SJCRH30 (cell line): ENCODE results near the gene KIF23. TPM values are rescaled to one million over a fixed set of nuclear protein-coding genes. Genes with fewer than 3 reads are reported as not detected.

Experiments used
- DNase-seq, 2 experiments: peaks; one replicate each; pipeline ENCODE4 v3.0.0-alpha.2; 2015 to 2020
- H3K27ac ChIP-seq: fragments of 250-450 bp; sonication (Bioruptor Pico); 2 replicates; pipeline ENCODE4 v1.5.1; 2020; ENCODE audit warnings: mild to moderate bottlenecking, moderate library complexity
- H3K27me3 ChIP-seq: fragments of 250-450 bp; sonication (Bioruptor Pico); 2 replicates; pipeline ENCODE4 v1.5.1; 2020; ENCODE audit warnings: mild to moderate bottlenecking, moderate library complexity
- H3K36me3 ChIP-seq: fragments of 250-450 bp; sonication (Bioruptor Pico); 2 replicates; pipeline ENCODE4 v1.5.1; 2020; ENCODE audit warnings: mild to moderate bottlenecking, moderate library complexity
- H3K4me1 ChIP-seq: fragments of 250-450 bp; sonication (Bioruptor Pico); 2 replicates; pipeline ENCODE4 v1.5.1; 2020; ENCODE audit warnings: mild to moderate bottlenecking, moderate library complexity
- H3K4me3 ChIP-seq: fragments of 250-450 bp; sonication (Bioruptor Pico); 2 replicates; pipeline ENCODE4 v1.5.1; 2020; ENCODE audit warnings: mild to moderate bottlenecking, moderate library complexity
- H3K9me3 ChIP-seq: fragments of 250-450 bp; sonication (Bioruptor Pico); replicated peaks from 2 replicates; pipeline ENCODE4 v1.5.1; 2020; ENCODE audit warnings: mild to moderate bottlenecking, moderate library complexity
- total RNA-seq: library from RNA; depleted of rRNA; stranded (reverse); fragments of >200 nt; shearing (Covaris generic); gene quantifications from 2 replicates; pipeline ENCODE4 v1.2.3, GENCODE V29; 2014

KIF23 gene
- total RNA-seq, 1 experiment from 2014 or later: 137 TPM

- peaks cover 32% of the 10 kb centered on the region for H3K4me1 ChIP-seq
- H3K36me3 ChIP-seq: no peaks in the 10 kb centered on the region
These were observed 6.3 kb upstream of the KIF23 start for GRCh38 chr15:69407719-69408400.

GRCh38 chr15:69408841-69409240 is 5.3 kb upstream of the KIF23 start:
- peaks cover 24% of the 10 kb centered on the region for H3K4me1 ChIP-seq
- H3K36me3 ChIP-seq: no peaks in the 10 kb centered on the region
- no peaks in the 10 kb centered on the region for H3K27me3 ChIP-seq
- DNase-seq: no peak
- no peak overlapping the region for H3K4me3 ChIP-seq
- H3K27ac ChIP-seq: no peak overlapping the region
- peaks cover 4% of the 10 kb centered on the region; the same call in 1 of the 2 replicates for H3K9me3 ChIP-seq

More at GRCh38 chr15:69407719-69408400, 6.3 kb upstream of the KIF23 start:
- Histone ChIP-seq H3K9me3 (peaks cover 4% of the 10 kb centered on the region; the same call in 1 of the 2 replicates), H3K27ac (no peak overlapping the region), H3K27me3 (no peaks in the 10 kb centered on the region), H3K4me3 (no peak overlapping the region)
- no peak for DNase-seq

GRCh38 chr15:69410248-69410874 is 3.8 kb upstream of the KIF23 start:
- Histone ChIP-seq H3K27ac (no peak overlapping the region), H3K27me3 (no peaks in the 10 kb centered on the region), H3K4me3 (no peak overlapping the region), H3K36me3 (no peaks in the 10 kb centered on the region; the same call in 1 of the 2 replicates), H3K4me1 (peaks cover 17% of the 10 kb centered on the region), H3K9me3 (no peaks in the 10 kb centered on the region)
- peak; percentile 63 to 70 for DNase-seq

GRCh38 chr15:69412274-69412673 is 1.9 kb upstream of the KIF23 start:
- Histone ChIP-seq H3K4me3 (no peak overlapping the region), H3K9me3 (no peaks in the 10 kb centered on the region), H3K27me3 (no peaks in the 10 kb centered on the region), H3K36me3 (peaks cover 15% of the 10 kb centered on the region), H3K27ac (no peak overlapping the region), H3K4me1 (peaks cover 17% of the 10 kb centered on the region)
- no peak for DNase-seq

DNA sequence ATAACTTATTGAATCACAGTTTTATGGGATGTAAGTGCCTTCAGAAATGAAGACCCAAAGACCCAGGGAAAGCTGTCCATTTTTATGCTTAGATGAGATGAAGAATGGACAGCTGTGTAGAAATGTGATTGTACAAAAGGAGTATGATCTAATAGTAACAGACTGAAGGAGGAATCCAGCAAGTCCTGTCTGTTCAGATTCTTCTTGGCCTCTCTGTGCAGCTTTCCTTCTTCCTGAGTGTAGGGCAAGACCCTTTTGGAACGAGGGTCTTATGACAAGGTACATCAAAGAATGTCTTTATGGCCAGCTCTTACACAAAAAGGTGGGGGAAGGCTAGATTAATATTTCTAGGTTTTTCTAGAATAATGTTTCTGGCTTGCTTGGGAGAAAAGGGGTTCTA is 1.4 kb upstream of the KIF23 start:
- Histone ChIP-seq H3K9me3 (no peaks in the 10 kb centered on the region), H3K4me1 (peaks cover 13% of the 10 kb centered on the region), H3K27ac (no peak overlapping the region), H3K36me3 (peaks cover 19% of the 10 kb centered on the region), H3K27me3 (no peaks in the 10 kb centered on the region), H3K4me3 (no peak overlapping the region)
- no peak for DNase-seq

- DNase-seq: peak; percentile 85
- Histone ChIP-seq H3K27me3 (no peaks in the 10 kb centered on the region), H3K9me3 (no peaks in the 10 kb centered on the region), H3K27ac (peak overlapping the region; percentile 90), H3K4me3 (peak overlapping the region; percentile 89), H3K36me3 (peaks cover 38% of the 10 kb centered on the region), H3K4me1 (peaks cover 7% of the 10 kb centered on the region)
These were observed 585 bp downstream of the KIF23 start for GRCh38 chr15:69414701-69415167.

DNA sequence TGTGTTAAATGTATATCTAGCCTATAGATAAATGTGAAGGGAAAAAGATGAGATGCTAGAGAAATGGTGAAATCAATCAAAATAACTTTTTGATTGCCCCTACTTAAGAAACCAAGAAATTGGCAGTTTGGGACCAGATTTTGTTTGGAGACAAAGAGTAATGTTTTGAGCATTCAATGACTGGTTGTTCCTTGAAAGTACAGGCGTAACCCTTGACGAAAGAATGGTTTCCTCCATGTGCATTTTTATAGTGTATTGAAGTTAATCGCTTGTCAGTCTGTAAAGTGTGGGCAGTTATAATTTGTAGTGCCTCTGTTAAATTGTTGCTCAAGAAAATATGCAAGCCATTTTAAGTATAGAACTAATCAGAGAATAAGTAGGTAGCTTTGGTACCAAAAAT is 1.2 kb downstream of the KIF23 start:
- H3K4me3 ChIP-seq: peak overlapping the region; percentile 89
- H3K4me1 ChIP-seq: peaks cover 3% of the 10 kb centered on the region
- no peaks in the 10 kb centered on the region for H3K27me3 ChIP-seq
- no peak for DNase-seq
- no peaks in the 10 kb centered on the region for H3K9me3 ChIP-seq
- peak overlapping the region; percentile 90 for H3K27ac ChIP-seq
- peaks cover 41% of the 10 kb centered on the region for H3K36me3 ChIP-seq

- no peak overlapping the region for H3K27ac ChIP-seq
- H3K27me3 ChIP-seq: no peaks in the 10 kb centered on the region
- DNase-seq: no peak
- H3K9me3 ChIP-seq: no peaks in the 10 kb centered on the region
- H3K4me3 ChIP-seq: no peak overlapping the region
- H3K4me1 ChIP-seq: no peaks in the 10 kb centered on the region
- peaks cover 63% of the 10 kb centered on the region for H3K36me3 ChIP-seq
These were observed 3.4 kb downstream of the KIF23 start for GRCh38 chr15:69417581-69417980.

DNA sequence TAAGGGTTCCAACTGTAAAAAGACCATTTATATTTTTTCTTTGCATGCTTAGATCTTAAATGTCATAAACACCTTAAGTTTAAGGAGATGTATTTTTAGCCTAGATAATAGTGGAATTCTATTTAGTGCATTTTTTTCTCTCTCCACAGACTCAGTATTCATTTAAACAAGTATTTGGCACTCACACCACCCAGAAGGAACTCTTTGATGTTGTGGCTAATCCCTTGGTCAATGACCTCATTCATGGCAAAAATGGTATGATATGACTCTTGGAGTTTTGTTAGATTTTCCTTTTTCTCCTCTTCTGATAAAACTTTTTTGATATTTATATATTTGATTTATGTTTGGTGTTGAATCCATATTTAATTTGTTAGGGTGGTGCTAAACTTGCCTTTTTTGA is 7.3 kb downstream of the KIF23 start:
- H3K27me3 ChIP-seq: no peaks in the 10 kb centered on the region
- no peak for DNase-seq
- H3K27ac ChIP-seq: no peak overlapping the region
- H3K36me3 ChIP-seq: peaks cover 95% of the 10 kb centered on the region
- H3K4me3 ChIP-seq: no peak overlapping the region
- no peaks in the 10 kb centered on the region for H3K4me1 ChIP-seq
- no peaks in the 10 kb centered on the region for H3K9me3 ChIP-seq

DNA sequence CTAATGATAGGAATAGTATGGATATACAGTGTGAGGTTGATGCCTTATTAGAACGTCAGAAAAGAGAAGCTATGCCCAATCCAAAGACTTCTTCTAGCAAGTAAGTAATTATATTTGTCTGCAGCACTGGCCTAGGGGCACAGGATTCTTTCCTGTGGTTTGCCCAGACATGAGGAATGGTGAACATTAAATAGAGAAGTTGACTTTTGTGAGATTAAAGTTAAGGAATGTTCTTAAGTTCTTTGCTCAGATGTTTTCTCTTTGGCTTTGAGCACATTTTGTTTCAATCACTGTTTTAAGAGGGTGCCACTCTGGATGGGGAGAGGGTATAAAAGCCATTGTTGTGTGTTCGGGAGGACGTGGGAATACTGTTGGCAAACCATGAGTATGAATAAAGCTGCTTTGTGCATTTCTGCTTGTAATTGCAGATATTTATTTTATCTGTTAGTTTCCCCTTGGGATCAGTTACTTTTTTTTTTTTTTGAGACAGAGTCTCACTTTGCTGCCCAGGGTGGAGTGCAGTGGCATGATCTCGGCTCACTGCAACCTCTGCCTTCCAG is 8.3 kb downstream of the KIF23 start:
- H3K4me3 ChIP-seq: no peak overlapping the region
- no peaks in the 10 kb centered on the region for H3K9me3 ChIP-seq
- DNase-seq: no peak
- no peak overlapping the region for H3K27ac ChIP-seq
- no peaks in the 10 kb centered on the region for H3K4me1 ChIP-seq
- H3K36me3 ChIP-seq: peaks cover 95% of the 10 kb centered on the region
- no peaks in the 10 kb centered on the region for H3K27me3 ChIP-seq

- Histone ChIP-seq H3K4me3 (no peak overlapping the region), H3K9me3 (no peaks in the 10 kb centered on the region), H3K27me3 (no peaks in the 10 kb centered on the region), H3K4me1 (no peaks in the 10 kb centered on the region), H3K27ac (no peak overlapping the region), H3K36me3 (peaks cover 94% of the 10 kb centered on the region)
- no peak for DNase-seq
These were observed 9.9 kb downstream of the KIF23 start for GRCh38 chr15:69424001-69424400.

GRCh38 chr15:69424748-69425413 is 10.7 kb downstream of the KIF23 start:
- no peaks in the 10 kb centered on the region for H3K4me1 ChIP-seq
- no peak overlapping the region for H3K4me3 ChIP-seq
- no peak overlapping the region for H3K27ac ChIP-seq
- no peaks in the 10 kb centered on the region for H3K9me3 ChIP-seq
- no peaks in the 10 kb centered on the region for H3K27me3 ChIP-seq
- peaks cover 96% of the 10 kb centered on the region for H3K36me3 ChIP-seq
- DNase-seq: no peak

GRCh38 chr15:69433831-69434230 is 19.7 kb downstream of the KIF23 start:
- Histone ChIP-seq H3K4me1 (no peaks in the 10 kb centered on the region), H3K4me3 (no peak overlapping the region), H3K27ac (no peak overlapping the region), H3K36me3 (peaks cover 96% of the 10 kb centered on the region), H3K9me3 (no peaks in the 10 kb centered on the region), H3K27me3 (no peaks in the 10 kb centered on the region)
- DNase-seq: no peak

DNA sequence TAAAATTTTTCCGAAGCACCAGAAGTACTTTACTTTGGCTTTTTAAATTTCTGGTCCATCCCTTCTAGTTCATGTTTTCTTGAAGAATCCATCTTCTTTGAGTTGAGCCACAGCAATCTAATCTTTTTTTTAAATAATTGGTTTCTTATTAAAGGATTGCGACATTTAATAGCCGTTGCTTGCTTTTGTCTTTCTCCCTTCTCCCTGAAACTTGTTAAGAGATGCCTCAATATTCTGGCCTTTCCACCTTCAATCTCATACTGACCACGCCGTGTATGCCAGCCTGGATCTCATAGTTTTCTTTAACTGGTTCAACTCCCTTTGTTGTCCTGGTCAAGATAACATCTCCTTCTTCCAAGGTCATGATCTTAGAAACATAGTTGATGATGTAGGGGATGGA is 20.1 kb downstream of the KIF23 start:
- Histone ChIP-seq H3K36me3 (peaks cover 96% of the 10 kb centered on the region), H3K27ac (no peak overlapping the region), H3K4me3 (no peak overlapping the region), H3K27me3 (no peaks in the 10 kb centered on the region), H3K4me1 (no peaks in the 10 kb centered on the region), H3K9me3 (no peaks in the 10 kb centered on the region)
- no peak for DNase-seq

DNA sequence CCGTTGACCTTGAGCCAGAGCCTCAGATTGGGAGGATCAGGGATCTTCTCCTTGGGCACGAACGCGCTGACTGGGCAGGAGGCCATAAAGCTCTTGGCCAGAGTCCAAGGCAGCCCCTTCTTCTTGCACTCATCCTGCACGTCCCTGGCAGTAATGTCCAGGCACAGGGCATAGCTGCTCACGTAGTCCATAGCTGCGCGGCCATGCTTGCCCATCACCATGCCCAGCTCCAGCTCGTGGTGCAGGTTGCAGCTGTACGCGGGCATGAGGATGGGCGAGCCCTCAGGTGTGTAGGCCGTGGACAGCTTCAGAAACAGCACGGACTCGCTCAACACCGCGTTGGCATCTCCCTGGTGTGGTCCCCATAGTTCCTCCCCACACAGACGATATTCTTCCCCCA is 20.5 kb downstream of the KIF23 start:
- Histone ChIP-seq H3K4me3 (no peak overlapping the region), H3K4me1 (no peaks in the 10 kb centered on the region), H3K36me3 (peaks cover 96% of the 10 kb centered on the region), H3K27ac (no peak overlapping the region), H3K27me3 (no peaks in the 10 kb centered on the region), H3K9me3 (no peaks in the 10 kb centered on the region)
- DNase-seq: no peak
